ENCODE results near the gene MACIR. TPM values are rescaled to one million over a fixed set of nuclear protein-coding genes. Genes with fewer than 3 reads are reported as not detected.

MACIR gene, protein sequence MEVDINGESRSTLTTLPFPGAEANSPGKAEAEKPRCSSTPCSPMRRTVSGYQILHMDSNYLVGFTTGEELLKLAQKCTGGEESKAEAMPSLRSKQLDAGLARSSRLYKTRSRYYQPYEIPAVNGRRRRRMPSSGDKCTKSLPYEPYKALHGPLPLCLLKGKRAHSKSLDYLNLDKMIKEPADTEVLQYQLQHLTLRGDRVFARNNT
- polyA plus RNA-seq (2012; ENCODE audit: insufficient read depth, insufficient read length, low read depth), result 21.3 TPM

DNA sequence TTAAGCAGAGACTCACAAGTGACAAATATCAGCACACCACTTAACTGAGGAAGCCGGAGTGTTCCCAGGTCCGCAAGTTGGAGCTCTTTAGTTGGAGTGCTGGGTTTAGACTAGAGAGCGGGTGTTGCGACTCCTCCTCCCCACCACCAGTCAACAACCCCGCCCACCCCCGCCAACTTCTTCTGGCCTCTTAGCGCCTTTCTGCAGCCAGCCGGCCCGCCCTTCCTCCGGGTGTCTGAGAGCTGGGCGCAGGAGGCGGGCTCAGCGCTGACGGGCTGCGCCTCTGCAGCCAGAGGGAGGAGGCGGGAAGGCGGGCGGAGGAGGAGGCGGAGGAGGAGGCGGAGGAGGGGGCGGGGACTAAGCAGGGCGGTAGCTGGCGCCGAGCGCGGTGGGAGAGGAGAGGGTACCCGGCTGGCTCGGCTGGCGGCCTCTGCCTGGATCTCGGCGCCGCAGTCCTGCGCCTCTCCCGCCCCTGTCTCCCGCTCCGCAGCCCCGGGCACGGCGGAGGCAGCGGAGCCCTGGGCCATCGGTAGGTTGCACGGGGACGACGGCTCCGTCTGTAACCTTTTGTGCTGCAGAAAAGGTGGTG lies at the start of gene MACIR:
Gene MACIR, plus strand, starts transcription at position 396 of the 589 bp plus-strand sequence. CDS start 17,157 bp downstream, outside the sequence.
- H3K4me3 ChIP-seq (ENCODE audit: low read depth, low read length), result peak within 1 kb of the TSS; percentile 80
- DNase-seq, result peak; percentile 99
- no peaks in the 10 kb centered on the region for H3K27me3 ChIP-seq
- no peaks in the 10 kb centered on the region for H3K36me3 ChIP-seq
- TF ChIP-seq, protein P1, sequence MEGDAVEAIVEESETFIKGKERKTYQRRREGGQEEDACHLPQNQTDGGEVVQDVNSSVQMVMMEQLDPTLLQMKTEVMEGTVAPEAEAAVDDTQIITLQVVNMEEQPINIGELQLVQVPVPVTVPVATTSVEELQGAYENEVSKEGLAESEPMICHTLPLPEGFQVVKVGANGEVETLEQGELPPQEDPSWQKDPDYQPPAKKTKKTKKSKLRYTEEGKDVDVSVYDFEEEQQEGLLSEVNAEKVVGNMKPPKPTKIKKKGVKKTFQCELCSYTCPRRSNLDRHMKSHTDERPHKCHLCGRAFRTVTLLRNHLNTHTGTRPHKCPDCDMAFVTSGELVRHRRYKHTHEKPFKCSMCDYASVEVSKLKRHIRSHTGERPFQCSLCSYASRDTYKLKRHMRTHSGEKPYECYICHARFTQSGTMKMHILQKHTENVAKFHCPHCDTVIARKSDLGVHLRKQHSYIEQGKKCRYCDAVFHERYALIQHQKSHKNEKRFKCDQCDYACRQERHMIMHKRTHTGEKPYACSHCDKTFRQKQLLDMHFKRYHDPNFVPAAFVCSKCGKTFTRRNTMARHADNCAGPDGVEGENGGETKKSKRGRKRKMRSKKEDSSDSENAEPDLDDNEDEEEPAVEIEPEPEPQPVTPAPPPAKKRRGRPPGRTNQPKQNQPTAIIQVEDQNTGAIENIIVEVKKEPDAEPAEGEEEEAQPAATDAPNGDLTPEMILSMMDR (IDR thresholded peaks at IDR 0.05; ENCODE audit: low read depth, low read length), result no peak
- no peaks in the 10 kb centered on the region for H3K9me3 ChIP-seq
- H3K4me1 ChIP-seq, result no peaks in the 10 kb centered on the region; the same call in 1 of the 2 replicates

DNA sequence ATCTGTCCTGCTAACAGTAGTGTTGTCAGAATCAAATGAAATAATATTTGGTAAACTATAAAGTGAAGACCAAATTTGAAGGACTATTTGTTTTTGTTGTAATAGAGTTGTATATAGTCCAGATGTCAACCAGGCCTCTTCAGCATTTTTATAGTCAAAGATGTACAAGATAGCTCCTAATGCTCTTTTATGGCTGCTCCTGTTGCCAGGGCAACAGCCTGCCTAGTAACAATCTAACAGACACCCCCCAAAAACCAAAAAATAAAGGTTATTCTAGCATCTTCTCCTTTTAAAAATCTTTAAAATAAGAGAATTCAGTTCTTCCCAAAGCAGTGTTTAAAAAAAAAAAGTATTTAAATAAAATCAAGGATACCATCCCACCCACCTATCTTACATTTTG lies 49.5 kb upstream of the MACIR start:
- Histone ChIP-seq H3K4me1 (no peaks in the 10 kb centered on the region; the same call in 1 of the 2 replicates), H3K4me3 (ENCODE audit: low read depth, low read length) (no peak overlapping the region), H3K27me3 (no peaks in the 10 kb centered on the region), H3K36me3 (no peaks in the 10 kb centered on the region), H3K9me3 (no peaks in the 10 kb centered on the region)
- no peak for DNase-seq
- TF ChIP-seq, protein P1 (IDR thresholded peaks at IDR 0.05; ENCODE audit: low read depth, low read length), result no peak

DNA sequence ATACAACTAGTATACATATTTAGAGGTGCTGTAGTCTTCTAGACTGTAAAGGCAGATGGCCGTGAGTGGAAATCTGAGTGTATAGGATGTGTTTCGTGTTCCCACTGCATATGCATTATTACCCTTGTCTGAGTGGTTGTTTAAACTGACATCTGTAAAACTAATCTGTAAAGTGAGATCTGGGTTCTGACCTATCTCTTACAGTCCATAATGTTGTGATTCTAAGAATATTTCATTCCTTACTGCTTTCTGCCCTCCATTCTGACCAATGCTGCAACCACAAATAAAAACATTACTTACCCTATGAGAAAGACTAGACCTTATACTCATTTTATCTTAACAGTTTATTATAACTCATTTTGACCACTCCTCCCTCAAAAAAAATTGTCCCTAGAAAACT lies 47.6 kb upstream of the MACIR start:
- DNase-seq, result no peak
- no peaks in the 10 kb centered on the region for H3K36me3 ChIP-seq
- no peaks in the 10 kb centered on the region; the same call in 1 of the 2 replicates for H3K4me1 ChIP-seq
- H3K27me3 ChIP-seq, result no peaks in the 10 kb centered on the region
- H3K4me3 ChIP-seq (ENCODE audit: low read depth, low read length), result no peak overlapping the region
- no peaks in the 10 kb centered on the region for H3K9me3 ChIP-seq
- TF ChIP-seq, protein P1 (IDR thresholded peaks at IDR 0.05; ENCODE audit: low read depth, low read length), result no peak

DNA sequence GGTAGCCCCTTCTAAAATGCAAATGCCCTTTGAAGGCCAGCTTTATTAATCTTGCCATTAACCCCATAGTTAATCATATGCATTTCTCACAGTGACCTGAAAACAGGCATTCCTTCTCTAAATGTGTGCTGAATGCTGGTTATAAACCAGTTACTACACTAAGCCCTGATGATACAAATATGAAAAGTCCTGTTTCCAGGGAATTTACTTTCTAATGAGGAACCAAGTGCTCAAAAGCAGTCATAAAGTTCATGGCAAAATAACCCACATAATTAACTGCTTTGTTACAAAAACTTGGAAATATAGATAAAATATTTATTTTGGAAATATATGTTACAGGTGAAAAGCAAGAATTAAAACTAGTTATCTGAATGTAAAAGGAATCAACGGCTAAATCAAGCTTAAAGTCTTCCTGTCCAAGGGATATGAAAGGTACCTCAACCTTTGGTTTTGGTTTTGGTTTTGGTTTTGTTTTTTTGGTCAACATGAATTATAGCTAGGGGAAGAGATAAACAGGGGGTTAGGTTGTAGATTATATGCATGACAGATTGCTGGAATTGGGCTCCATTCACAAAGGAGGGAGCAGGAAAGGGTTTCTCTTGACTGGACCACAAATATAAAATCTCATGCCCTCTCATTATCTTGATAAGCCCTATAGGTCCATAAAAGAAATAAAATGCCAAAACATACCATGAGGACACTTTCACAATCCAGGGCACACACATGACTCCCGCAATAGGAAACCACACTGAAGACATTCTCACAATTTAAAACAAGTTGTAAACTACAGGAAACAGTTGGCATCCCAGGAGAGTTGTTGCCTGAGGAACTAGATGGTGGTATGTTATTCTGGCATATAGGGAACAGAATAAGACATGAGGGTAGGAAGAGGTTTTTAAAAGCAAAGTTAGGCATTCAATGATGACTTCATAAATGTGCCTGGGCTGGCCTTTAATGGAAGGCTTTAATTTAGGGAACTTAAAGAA lies 46.7 kb upstream of the MACIR start:
- Histone ChIP-seq H3K27me3 (no peaks in the 10 kb centered on the region), H3K9me3 (no peaks in the 10 kb centered on the region), H3K4me3 (ENCODE audit: low read depth, low read length) (no peak overlapping the region), H3K36me3 (no peaks in the 10 kb centered on the region), H3K4me1 (no peaks in the 10 kb centered on the region; the same call in 1 of the 2 replicates)
- TF ChIP-seq, protein P1 (IDR thresholded peaks at IDR 0.05; ENCODE audit: low read depth, low read length), result no peak
- DNase-seq, result no peak

DNA sequence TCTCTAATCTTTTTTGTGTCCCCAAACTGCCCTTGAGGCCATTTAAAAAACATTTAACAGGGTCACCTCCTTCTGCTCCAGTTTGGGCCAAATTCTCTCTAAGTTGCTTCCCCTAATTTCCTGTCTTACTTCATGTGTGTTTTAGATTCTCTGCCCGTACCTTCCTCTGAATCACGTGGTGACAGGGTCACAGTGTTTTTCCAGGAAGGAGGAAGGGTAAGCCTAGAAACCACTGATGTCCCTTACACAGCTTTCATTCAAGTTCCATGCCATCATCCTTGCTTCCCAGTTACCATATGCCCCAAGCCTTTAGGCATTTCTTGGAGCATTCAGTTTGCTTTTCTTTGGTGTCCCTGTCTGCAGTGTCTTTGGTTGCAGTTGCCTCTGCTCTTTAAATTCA lies 42.4 kb upstream of the MACIR start:
- Histone ChIP-seq H3K4me1 (no peaks in the 10 kb centered on the region; the same call in 1 of the 2 replicates), H3K27me3 (no peaks in the 10 kb centered on the region), H3K36me3 (no peaks in the 10 kb centered on the region), H3K4me3 (ENCODE audit: low read depth, low read length) (no peak overlapping the region), H3K9me3 (no peaks in the 10 kb centered on the region)
- TF ChIP-seq, protein P1 (IDR thresholded peaks at IDR 0.05; ENCODE audit: low read depth, low read length), result no peak
- no peak for DNase-seq
